ELR (cell line): ENCODE data around the gene APOO.
A peak's percentile ranks its signal among the peaks of the same experiment; 100 is the strongest.
"Not testable (repeated sequence)": the region's sequence is repeated elsewhere in the genome, so short reads cannot be mapped to it uniquely, and the experiment has no call there.

Source experiments
- DNase-seq: peaks from one replicate; pipeline ENCODE4 v3.0.0-alpha.2; 2015; ENCODE audit warnings: low read depth

APOO gene

GRCh38 chrX:23859238-23859637 lies 48.5 kb downstream of the APOO start:
- DNase-seq: not testable (repeated sequence)

- no peak for DNase-seq
These were observed 49.8 kb downstream of the APOO start for GRCh38 chrX:23857935-23858334.

GRCh38 chrX:23857363-23857762 lies 50.4 kb downstream of the APOO start:
- no peak for DNase-seq

DNA sequence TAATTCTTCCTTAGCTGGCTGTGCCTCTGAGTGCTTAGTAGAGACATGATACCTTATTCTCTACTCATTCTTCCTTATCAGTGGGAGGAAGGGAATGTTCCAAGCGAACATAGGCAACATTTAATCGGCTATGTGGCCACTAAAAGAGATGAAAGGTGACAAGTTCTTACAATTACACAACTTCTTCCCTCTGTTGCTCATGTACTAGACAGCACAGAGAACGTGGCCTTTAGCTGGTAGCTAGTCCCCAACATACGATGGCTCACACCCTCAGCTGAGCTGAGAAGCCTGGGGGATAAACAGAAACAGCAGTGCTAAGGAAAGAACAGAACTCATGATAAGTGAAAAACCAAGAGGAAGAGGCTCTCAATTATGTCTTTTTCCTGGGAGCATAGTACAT lies 52.2 kb downstream of the APOO start:
- no peak for DNase-seq

DNA sequence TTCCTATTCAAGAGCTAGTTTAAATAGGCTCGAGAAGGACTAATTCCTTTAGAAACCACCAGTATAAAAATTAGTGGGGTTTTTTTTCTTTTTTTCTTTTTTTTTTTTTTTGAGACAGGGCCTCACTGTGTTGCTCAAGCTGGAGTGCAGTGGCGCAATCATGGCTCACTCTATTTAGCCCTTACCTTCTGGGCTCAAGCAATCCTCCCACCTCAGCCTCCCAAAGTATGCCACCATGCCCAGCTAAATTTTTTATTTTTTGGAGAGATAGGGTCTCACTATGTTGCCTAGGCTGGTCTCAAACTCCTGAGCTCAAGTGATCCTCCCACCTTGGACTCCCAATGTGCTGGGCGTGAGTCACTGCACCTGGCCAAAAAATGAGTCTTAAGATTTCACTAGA lies 52.8 kb downstream of the APOO start:
- no peak for DNase-seq

DNA sequence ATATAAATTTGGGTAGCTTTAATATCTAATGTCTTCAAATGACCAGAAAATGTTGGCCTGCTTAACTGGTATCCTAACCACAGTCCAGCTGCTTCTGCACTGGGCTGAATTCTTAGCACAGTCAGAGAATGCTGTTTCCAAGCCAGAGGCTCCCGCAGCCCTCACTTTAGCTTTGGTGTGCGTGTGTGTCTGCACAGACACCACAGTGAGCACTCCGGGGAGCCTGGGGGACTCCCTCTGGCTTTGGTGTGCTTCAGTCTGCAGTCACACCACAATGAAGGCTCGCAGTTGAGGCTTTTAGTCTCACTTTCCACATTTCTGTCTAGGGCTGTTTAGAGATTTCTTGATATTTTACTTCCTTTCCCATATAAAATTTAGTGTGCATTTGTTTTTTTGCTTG lies 53.6 kb downstream of the APOO start:
- DNase-seq: no peak

- no peak for DNase-seq
These were observed 56.2 kb downstream of the APOO start for GRCh38 chrX:23851544-23851943.

DNA sequence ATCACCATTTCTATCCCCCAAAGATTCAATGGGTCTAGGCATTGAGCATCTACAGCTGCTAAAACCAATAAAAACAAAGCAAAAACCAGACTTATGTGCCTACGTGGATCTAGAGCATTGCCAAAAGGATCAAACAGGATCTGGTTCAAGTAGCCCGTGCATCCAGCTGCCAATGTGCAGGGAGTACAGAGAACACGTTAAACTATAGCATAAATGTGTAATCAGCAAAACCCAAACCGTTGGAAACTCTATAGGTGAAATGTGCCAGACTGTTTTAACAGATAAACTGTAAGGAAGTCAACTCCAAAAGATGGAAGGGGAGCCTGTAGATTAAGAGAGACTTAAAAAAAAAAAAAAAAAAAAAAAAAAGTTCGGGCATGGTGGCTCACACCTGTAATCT lies 58.5 kb downstream of the APOO start:
- no peak for DNase-seq

DNA sequence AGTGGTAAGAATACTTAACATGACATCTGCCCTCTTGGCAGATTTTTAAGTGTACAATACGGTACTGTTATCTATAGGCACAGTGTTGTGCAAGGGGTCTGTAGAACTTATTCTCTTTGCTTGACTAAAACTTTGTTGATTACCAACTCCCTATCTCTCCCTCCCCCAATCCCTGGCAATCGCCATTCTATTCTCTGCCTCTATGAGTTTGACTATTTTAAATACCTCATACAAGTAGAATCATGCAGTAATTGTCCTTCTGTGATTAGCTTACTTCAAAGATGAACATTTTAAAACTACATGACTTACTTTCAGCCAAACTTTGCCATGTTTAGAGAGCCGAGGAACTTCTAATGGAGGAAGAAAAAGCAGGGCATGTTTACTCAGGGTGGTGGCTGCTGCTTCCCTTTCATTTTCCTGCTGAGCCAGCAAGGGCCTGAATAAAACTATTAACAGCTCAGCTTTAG lies 62.4 kb downstream of the APOO start:
- DNase-seq: no peak

- DNase-seq: no peak
These were observed 63.1 kb downstream of the APOO start for GRCh38 chrX:23844502-23845138.

DNA sequence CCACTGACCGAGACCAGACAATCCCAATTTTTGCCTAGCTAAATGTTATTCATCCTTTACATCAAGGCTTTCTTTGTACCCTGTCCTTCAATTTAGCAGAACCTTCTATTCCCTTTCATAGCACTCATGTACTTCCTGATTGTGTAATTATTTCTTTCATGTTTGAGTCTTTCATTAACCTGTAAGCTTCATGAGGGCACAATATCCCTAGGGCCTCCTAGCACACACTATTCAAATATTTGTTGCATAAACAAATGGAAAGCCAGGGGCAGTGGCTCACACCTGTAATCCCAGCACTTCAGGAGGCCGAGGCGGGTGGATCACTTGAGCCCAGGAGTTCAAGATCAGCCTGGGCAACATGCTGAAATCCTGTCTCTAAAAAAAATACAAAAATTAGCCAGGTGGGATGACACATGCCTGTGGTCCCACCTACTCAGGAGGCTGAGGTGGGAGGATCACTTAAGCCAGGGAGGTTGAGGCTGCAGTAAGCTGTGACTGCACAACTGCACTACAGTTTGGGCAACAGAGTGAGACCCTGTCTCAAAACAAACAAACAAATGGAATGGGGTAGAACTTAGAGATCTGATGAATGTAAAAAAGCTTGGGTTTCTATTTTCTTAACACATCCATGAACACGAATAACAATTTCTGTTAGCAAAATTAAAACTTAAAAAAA lies 65.8 kb downstream of the APOO start:
- no peak for DNase-seq

DNA sequence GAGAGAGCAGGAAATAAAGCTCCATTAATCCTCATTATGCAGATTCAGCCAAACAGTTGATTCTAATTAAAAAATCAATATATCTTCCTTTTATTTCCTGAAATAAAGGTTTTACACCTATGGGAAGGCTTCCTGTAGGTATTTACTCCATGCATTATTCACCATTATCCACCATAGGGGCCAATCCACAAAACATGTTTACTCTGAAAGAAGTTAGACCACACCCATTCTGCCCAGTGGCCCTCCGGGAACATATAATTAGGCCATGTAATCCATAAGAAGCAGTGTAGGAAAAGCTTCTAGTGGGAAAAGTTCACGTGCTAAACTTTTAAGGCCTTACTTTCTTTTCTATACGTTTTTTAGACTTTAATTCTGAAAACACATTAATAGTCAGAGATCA lies 67.1 kb downstream of the APOO start:
- no peak for DNase-seq

DNA sequence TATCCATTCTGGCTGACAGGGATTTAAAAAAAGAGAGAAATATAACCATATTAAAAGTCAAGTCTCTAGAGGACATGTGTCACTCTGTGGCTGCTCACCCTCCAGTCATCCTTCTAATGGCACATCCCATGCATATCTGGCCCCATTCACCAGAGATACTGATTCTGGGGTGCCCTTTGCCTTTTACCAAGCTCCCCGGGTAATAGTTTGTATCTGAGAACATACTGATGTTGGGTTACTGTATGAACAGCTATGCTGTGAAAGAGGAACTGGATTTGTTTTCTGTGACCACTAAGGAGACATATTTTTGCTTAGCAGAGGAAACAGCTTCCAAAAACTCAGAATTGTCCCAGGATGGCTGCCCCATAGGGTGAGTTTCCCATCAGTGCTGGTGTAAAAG lies 68.8 kb downstream of the APOO start:
- no peak for DNase-seq

DNA sequence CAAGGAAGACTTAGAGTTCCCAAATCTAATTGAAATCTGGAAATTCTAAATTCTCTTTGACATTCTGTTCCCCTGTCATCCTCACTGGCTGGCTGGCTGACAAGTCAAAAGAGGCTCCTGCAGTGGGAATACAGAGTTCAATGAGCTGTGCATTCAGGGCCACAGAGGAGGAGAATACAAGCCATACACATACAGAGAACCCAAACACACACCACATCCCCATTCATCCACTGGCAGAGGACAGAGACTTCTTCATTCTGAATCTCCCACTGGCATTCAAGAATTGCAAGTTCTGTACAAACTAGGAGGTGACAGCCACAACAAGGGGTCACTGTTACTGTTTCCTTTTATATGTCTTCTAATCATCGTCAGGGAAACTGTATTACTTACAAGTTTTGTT lies 75.0 kb downstream of the APOO start:
- no peak for DNase-seq

DNA sequence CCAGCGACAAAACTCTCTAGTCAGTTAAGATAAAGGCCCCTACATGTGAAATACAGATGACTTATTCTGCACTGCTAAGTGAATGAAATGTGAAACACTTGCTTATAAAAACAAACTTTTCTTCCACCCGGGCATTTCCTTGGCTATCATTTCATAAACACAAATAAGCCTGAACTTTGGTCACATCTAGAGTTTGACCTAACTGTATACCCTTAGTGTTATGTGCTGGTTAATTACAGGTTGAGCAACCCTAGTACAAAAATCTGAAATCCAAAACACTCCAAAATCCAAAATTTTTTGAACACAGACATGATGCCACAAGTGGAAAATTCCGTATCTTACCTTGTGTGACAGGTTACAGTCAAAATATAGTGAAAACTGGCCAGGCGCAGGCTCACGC lies 78.9 kb downstream of the APOO start:
- no peak for DNase-seq

GRCh38 chrX:23826653-23827052 lies 81.1 kb downstream of the APOO start:
- no peak for DNase-seq

- no peak for DNase-seq
These were observed 81.5 kb downstream of the APOO start for GRCh38 chrX:23826216-23826615.

GRCh38 chrX:23825675-23826074 lies 82.1 kb downstream of the APOO start:
- no peak for DNase-seq

DNA sequence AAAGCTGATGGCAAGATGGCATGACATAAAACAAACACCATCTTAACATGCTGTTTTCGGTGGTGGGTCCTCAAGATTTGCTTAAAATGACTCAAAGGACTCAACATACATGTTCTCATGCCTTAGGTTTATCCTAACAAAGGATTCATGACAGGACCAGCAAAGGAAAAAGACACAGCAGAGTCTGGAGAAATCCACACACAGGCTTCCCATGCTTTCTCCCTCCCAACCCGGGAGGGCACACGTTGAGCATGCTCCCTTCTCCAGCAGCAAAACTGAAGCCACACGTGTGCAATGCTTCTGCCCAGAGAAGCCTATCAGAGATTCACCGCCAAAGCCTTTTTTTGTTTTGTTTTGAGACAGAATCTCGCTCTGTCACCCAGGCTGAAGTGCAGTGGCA lies 84.9 kb downstream of the APOO start:
- DNase-seq: no peak

DNA sequence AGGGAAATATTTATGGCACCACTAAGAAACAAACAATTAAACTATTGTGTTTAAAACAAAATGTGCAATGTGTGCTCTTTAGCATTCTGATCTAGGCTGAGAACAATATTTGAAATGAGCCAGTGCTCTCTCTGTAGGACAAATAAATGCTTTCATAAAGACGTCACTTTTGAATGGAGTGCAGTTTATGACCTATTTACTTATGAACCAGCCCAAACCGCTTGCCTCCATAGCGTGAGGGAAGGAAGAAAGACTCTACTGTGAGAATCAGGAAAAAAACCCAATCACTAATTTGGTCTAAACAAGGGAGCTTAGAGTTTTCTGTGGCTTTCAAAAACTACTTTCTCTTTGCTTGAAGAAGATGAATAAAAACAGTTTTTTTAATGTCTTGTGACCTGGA lies 85.3 kb downstream of the APOO start:
- peak; percentile 18 for DNase-seq

DNA sequence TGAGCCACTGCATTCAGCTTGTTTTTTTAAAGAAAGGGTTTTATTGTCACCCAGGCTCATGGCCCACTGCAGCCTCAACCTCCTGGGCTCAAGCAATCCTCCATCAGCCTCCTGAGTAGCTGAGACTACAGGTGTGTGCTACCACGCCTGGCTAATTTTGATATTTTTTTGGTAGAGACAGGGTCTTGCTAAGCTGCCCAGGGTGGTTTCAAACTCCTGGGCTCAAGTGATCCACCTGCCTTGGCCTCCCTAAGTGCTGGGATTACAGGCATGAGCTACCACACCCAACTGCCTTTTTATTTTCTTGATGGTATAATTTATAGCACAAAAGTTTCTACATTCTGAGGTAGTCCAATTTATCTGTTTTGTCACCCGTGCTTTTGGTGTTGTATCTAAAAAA lies 85.9 kb downstream of the APOO start:
- no peak for DNase-seq

DNA sequence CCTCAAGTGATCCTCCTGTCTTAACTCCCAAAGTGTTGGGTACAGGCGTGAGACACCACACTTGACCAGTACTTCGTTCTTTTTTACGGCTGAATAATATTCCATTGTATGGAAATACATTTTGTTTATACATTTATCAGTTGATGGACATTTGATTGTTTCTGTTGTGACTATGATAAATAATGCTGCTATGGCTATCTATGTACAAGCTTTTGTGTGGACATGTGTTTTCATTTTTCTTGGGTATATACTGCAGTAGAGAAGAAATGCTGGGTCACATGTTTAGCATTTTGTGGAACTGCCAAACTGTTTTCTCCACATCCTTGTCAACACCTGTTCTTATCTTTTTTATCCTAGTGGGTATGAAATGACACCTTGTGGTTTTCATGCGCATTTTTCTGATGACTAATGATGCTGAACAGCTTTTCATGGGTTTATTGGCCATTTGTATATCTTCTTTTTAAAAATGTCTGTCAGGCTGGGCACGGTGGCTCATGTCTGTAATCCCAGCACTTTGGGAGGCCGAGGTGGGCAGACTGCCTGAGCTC lies 87.4 kb downstream of the APOO start:
- peak; percentile 27 for DNase-seq

GRCh38 chrX:23819385-23820234 lies 88.1 kb downstream of the APOO start:
- peak; percentile 33 for DNase-seq
